Fibroblast of the aortic adventitia (primary cell): ENCODE measurements around the gene ARFGAP1. TPM values are rescaled to one million over a fixed set of nuclear protein-coding genes. Genes with fewer than 3 reads are reported as not detected.

ENCODE experiments used
- DNase-seq: peaks from one replicate; pipeline ENCODE4 v3.0.0-alpha.2; 2010; ENCODE audit warnings: low read depth
- H3K4me3 ChIP-seq: 2 replicates; pipeline ENCODE4 v1.5.1; 2011; ENCODE audit warnings: low read depth, mild to moderate bottlenecking, control low read depth, low read length, moderate library complexity
- CTCF ChIP-seq: IDR thresholded peaks from 2 replicates; pipeline ENCODE4 v1.5.1; 2011; ENCODE audit warnings: mild to moderate bottlenecking, low read length, control low read depth, inconsistent platforms; ENCODE audit not compliant: insufficient read depth
- small RNA-seq: library from RNA; depleted of rRNA; stranded (forward); fragments of <200 nt; gene quantifications from one replicate; pipeline ENCODE3, GENCODE V24; 2012
- total RNA-seq: library from RNA; depleted of rRNA; stranded (reverse); fragments of >200 nt; gene quantifications from 2 replicates; pipeline ENCODE4 v1.2.3, GENCODE V29; 2012; ENCODE audit warnings: low replicate concordance

Gene ARFGAP1
- total RNA-seq, 1 donor = 45.5 TPM

GRCh38 chr20:63335711-63336110 is 63.1 kb downstream of the ARFGAP1 start:
- TF ChIP-seq CTCF = no peak
- DNase-seq = no peak
- H3K4me3 ChIP-seq = no peak overlapping the region

- no peak for DNase-seq
- H3K4me3 ChIP-seq = no peak overlapping the region
- no peak for TF ChIP-seq CTCF
Observed at GRCh38 chr20:63336232-63336752, 63.7 kb downstream of the ARFGAP1 start.

- no peak overlapping the region for H3K4me3 ChIP-seq
- no peak for TF ChIP-seq CTCF
- DNase-seq = peak; percentile 4
Observed at GRCh38 chr20:63337786-63338420, 65.3 kb downstream of the ARFGAP1 start.

Small RNA genes lying within 50 kb of the gene (small RNA-seq; reads per million reads assigned to genes)
- gene MIR3196 = not detected
- not detected for gene MIR4326
- not detected for gene RNU6-994P

Other genes starting within 250 kb of the ARFGAP1 start
- 24.8 and 28.6 TPM in 2 replicates for gene YTHDF1, start 56.7 kb upstream of the ARFGAP1 start, total RNA-seq
- 0.09 and 0.25 TPM in 2 replicates for gene BIRC7, start 36.9 kb upstream of the ARFGAP1 start, total RNA-seq
- not detected in 2 replicates for gene NKAIN4, start 18.4 kb upstream of the ARFGAP1 start, total RNA-seq
- gene COL20A1, start 20.4 kb downstream of the ARFGAP1 start, total RNA-seq = not detected in 2 replicates
- not detected in 2 replicates for gene CHRNA4, start 88.5 kb downstream of the ARFGAP1 start, total RNA-seq
- gene KCNQ2, start 199.8 kb downstream of the ARFGAP1 start, total RNA-seq = not detected in 2 replicates
- 0.18 TPM in 1 of 2 replicates, not detected in the other for gene EEF1A2, start 226.3 kb downstream of the ARFGAP1 start, total RNA-seq
- 35.3 and 97.0 TPM in 2 replicates for gene PPDPF, start 248.0 kb downstream of the ARFGAP1 start, total RNA-seq